Mucosa of rectum (tissue), 2 donors: ENCODE data around the gene TRPM5.
A peak's percentile ranks its signal among the peaks of the same experiment; 100 is the strongest.

ENCODE experiments used
- H3K27ac ChIP-seq, 2 donors: one replicate each; pipeline ENCODE4 v1.7.0; 2013; ENCODE audit warnings: inconsistent platforms in 2 of 2, low read depth in 2 of 2, low read length in 2 of 2
- H3K27me3 ChIP-seq, 2 donors: one replicate each; pipeline ENCODE4 v1.7.0; 2013; ENCODE audit warnings: low read length in 2 of 2; ENCODE audit not compliant: control insufficient read depth in 2 of 2, insufficient read depth in 2 of 2
- H3K36me3 ChIP-seq, 2 donors: one replicate each; pipeline ENCODE4 v1.7.0; 2013; ENCODE audit warnings: low read length in 2 of 2; ENCODE audit not compliant: control insufficient read depth in 2 of 2, insufficient read depth in 2 of 2
- H3K4me1 ChIP-seq, 2 donors: one replicate each; pipeline ENCODE4 v1.7.0; 2013; ENCODE audit warnings: low read length in 2 of 2, mild to moderate bottlenecking in 1 of 2; ENCODE audit not compliant: control insufficient read depth in 2 of 2, insufficient read depth in 2 of 2
- H3K4me3 ChIP-seq, 2 donors: one replicate each; pipeline ENCODE4 v1.7.0; 2013; ENCODE audit warnings: low read length in 2 of 2
- H3K9ac ChIP-seq, 2 donors: one replicate each; pipeline ENCODE4 v1.7.0; 2013; ENCODE audit warnings: low read length in 2 of 2, low read depth in 1 of 2, mild to moderate bottlenecking in 1 of 2
- H3K9me3 ChIP-seq, 2 donors: one replicate each; pipeline ENCODE4 v1.7.0; 2013; ENCODE audit warnings: low read length in 2 of 2; ENCODE audit not compliant: control insufficient read depth in 2 of 2
- donor health status: healthy.
- donor health status: Normal muscosa, but diverticular disease.

The TRPM5 gene

DNA sequence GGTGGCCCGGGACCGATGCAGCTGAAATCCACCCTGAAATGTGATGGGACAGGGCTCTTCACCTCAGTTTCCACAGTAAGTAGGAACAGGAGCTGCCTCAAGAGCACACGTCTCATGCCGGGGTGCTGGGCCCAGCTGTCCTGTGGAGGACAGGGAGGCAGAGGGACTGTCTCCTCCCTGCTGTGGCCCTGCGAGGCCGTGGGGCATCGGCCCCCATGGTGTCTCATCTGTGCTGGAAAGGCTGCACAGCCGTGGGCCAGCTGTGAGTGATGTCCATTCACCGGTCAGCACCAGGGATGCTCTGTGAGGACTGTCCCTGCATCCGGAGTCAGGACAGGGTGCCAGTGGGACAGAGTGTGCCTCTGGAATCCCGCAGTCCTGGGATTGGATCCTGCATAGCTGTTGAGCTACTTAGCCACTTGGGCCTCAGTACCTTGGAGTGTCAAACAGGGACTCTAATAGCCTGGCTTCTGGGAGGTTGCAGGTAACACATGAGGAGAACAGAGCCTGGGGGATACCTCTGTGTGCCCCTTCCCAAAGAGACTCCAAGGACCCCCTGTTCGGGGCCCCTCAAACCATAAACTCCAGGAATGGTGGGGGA is 16.5 kb downstream of the TRPM5 start:
- Histone ChIP-seq H3K4me3 (no peak overlapping the region), H3K36me3 (no peaks in the 10 kb centered on the region), H3K27me3 (peaks cover 4 to 20% of the 10 kb centered on the region in 2 donors), H3K9me3 (no peaks in the 10 kb centered on the region), H3K4me1 (peaks cover 6 to 12% of the 10 kb centered on the region in 2 donors), H3K9ac (peak overlapping the region; percentile 8 to 23), H3K27ac (no peak overlapping the region)

DNA sequence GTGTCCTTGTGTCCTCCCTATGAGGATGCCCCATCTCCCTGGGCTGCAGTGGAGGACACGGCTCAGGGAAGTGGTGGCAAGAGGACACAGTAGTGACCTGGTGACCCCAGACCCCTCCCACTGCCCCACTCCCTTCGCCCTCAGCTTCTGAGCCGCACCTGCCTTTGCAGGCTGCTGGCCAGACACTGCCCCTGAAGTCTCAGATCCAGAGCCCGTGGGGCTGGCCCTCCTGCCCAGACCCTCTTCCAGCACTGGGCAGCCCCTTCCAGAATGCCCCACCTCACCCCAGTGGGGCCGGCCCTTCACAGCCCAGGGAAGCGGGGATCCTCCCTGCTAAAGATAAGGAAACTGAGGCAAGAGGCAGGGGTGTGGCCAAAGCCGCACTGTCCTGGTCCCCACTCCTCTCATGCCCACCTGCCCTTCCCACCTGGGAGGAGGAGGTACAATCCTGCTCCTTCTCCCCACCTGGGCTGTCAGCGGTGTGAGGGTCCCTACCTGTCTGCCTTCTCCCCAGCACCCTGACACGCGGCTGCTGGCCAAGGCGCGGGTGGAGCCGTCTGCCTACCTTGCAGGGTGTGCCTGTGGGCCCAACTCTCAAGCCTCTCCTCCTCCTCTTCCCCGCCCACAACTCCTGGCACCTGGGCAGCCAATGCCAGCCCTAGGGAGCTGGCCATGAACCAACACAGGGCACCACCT is 17.3 kb downstream of the TRPM5 start:
- Histone ChIP-seq H3K36me3 (no peaks in the 10 kb centered on the region), H3K9me3 (no peaks in the 10 kb centered on the region), H3K27me3 (peaks cover 4 to 23% of the 10 kb centered on the region in 2 donors), H3K4me3 (no peak overlapping the region), H3K27ac (no peak overlapping the region), H3K4me1 (peaks cover 6 to 12% of the 10 kb centered on the region in 2 donors), H3K9ac (peak overlapping the region in 1 of 2 donors; percentile 36)

DNA sequence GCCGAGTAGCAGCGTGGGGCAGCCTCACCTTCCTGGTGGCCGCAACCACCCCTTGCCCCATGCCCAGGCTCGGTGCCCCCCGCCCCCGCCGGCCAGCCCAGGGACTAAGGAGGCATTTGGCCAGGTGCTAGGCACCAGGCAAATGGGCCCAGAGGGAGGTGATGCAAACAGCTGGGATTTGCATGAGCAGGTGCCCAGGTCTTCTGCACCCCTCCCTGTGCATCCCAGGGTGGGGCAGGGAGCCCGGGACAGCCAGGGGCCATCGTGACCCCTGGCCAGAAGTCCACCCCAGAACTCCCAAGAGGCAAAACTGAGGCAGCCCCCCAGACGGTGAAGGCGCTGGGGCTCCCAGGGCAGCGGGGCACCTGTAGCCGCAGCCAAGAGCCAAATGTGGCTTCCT is 18.1 kb downstream of the TRPM5 start:
- Histone ChIP-seq H3K4me3 (no peak overlapping the region), H3K27me3 (peaks cover 4 to 26% of the 10 kb centered on the region in 2 donors)

DNA sequence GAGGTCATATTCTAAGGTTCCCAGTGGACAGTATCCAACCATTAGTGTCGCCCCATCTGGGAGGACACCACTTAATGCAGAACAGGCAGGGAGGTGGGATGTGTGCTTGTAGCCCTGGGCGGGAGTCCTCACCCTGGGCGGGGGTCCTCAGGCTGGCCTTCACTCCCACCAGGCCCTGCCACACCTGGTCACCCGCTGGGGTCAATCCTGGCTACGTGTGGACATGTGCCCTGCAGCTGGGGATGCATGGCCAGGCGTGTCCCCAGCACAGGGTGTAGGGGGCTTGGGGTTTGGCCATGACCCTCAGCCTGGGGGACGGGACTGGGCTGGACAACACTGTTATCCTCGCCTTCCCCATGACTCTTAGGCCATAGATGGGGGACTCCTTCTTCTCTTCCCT is 18.8 kb downstream of the TRPM5 start:
- Histone ChIP-seq H3K9me3 (no peaks in the 10 kb centered on the region), H3K27ac (no peak overlapping the region), H3K27me3 (peaks cover 7 to 32% of the 10 kb centered on the region in 2 donors), H3K36me3 (no peaks in the 10 kb centered on the region), H3K4me3 (no peak overlapping the region), H3K4me1 (peaks cover 11 to 16% of the 10 kb centered on the region in 2 donors), H3K9ac (no peak overlapping the region)

More for the DNA sequence above, 18.1 kb downstream of the TRPM5 start:
- Histone ChIP-seq H3K9ac (no peak overlapping the region), H3K36me3 (no peaks in the 10 kb centered on the region), H3K9me3 (no peaks in the 10 kb centered on the region), H3K27ac (no peak overlapping the region), H3K4me1 (peaks cover 6 to 12% of the 10 kb centered on the region in 2 donors)

DNA sequence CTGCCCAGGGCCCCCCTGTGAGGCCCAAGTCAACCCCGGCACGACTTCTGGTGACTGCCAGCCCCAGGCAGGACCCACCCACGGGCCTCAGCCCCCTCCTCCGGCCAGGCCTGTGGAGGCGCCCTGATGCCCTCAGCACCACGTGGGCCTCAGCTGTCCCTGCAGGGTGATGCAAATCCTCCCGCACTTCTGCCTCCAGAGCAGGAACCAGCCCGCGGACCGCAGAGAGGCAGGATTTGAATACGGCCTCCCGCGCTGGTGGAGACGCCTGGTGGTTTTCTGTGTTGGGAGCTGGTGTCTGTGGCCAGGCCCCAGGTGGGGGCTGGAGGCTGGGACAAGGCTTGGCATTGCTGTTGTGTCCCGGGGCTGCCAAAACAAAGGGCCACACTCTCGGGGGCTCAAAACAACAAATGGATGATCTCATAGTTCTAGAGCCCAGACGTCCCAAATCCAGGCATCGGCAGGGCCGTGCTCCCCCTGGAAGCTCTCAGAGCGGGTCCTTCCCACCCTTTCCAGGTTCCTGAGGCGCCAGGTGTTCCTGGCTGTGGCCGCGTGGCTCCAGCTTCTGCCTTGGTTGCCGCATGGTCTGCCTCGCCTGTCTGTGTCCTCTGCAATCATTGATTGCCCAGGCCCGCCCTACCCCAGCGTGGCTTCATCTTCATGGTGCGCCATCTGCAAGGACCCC is 19.4 kb downstream of the TRPM5 start:
- peaks cover 7 to 32% of the 10 kb centered on the region in 2 donors for H3K27me3 ChIP-seq
- H3K27ac ChIP-seq, result no peak overlapping the region

DNA sequence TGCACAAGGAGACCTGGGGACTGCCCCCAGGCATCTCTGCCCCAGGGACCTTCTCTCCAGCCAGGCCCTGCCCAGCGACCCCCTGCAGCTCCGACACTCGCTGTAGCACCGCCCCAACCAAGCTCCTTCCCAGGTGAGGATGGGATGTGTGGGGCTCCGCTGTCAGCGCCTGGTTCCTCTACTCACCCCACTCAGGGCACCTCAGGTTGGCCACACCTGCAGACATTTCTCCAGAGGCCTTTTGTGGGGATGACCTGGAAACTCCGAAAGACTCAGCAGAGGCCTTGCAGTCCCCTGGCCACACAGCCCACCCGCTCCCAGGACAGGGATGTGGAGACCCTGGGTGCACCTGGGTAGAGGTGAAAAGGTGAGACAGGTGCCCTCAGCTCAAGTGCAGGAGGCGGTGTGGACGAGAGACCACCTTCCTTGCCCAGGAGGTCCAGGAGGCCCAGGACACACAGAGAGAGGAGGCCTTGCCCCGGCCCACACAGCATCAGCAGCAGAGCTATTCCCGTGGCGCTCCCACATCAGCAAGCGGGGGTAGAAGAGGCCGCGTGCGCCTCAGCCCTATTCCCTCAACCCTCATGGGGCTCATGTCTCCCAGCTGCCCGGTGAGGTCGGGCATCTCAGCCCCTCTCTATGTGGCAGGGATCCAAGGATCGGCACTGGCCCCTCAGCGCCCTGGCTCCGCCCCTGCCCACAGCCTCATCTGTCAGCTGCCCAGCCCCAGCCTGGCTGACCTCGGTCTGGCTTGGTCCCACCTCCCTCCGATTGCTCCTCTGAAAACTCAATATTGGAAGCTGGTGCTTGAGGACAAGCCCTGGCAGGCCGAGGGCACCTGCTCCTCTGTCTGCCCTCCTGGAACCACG is 20.9 kb downstream of the TRPM5 start:
- Histone ChIP-seq H3K4me3 (no peak overlapping the region), H3K27me3 (peaks cover 7 to 32% of the 10 kb centered on the region in 2 donors), H3K27ac (no peak overlapping the region), H3K9me3 (no peaks in the 10 kb centered on the region), H3K36me3 (no peaks in the 10 kb centered on the region), H3K9ac (no peak overlapping the region), H3K4me1 (peaks cover 20 to 24% of the 10 kb centered on the region in 2 donors)

More for the DNA sequence above, 19.4 kb downstream of the TRPM5 start:
- no peaks in the 10 kb centered on the region for H3K36me3 ChIP-seq
- H3K9ac ChIP-seq, result no peak overlapping the region
- H3K4me1 ChIP-seq, result peaks cover 17 to 21% of the 10 kb centered on the region in 2 donors
- H3K9me3 ChIP-seq, result no peaks in the 10 kb centered on the region
- no peak overlapping the region for H3K4me3 ChIP-seq

DNA sequence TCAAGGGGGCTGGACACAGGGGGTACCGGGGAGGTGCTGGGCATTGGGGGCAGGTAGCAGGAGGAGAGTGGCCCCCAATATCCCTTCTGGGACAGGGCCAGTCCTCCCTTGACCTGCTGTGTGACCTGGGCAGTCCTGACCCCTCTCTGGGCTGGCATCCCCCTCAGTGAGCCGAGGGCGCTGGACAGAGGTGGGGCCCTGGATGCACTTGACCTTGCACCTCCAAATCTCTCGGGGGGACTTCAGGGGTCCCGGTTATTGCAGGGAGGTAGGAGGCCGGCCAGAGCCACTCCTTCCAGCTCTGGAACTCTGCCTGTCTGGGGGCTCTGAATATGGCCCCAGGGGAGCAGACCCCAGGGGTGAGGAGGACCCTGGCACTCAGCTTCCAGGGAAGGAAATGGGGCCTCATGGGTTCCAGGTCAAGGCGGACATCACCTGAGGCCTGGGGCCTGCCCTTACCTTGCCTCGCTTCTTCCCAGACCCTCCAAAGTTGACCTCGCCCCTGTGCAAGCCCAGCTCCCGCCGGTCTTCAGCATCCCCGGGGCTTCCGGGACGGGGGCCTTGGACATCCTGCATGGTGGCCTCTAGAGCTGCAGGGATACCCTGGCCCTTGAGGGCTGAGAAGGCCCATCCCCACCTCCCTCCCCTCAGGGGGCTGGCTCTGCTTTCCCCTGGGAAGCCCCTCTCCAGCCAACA is 21.7 kb downstream of the TRPM5 start:
- Histone ChIP-seq H3K4me3 (no peak overlapping the region), H3K4me1 (peaks cover 19 to 20% of the 10 kb centered on the region in 2 donors), H3K27ac (no peak overlapping the region), H3K36me3 (no peaks in the 10 kb centered on the region), H3K27me3 (peaks cover 7 to 32% of the 10 kb centered on the region in 2 donors), H3K9me3 (no peaks in the 10 kb centered on the region), H3K9ac (no peak overlapping the region)

DNA sequence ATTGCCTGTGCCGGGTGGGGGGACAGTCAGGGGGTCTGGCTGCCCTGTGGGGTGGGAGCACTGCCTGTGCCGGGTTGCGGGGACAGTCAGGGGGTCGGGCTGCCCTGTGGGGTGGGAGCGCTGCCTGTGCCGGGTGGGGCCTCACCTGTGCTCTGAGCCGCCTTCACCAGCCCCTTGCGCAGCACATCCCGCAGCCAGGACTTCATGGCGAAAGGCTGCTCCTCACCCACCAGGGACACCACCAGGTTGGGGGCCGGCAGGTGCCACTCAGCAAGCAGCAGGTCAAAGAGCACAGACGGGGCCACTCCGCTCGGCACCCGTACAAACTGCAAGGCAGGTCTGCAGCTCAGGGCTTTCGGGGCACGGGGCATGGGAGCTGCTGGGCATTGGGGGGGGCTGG is 22.3 kb downstream of the TRPM5 start:
- H3K4me1 ChIP-seq, result peaks cover 13 to 14% of the 10 kb centered on the region in 2 donors
- no peaks in the 10 kb centered on the region for H3K9me3 ChIP-seq
- H3K27me3 ChIP-seq, result peaks cover 7 to 32% of the 10 kb centered on the region in 2 donors
- no peak overlapping the region for H3K27ac ChIP-seq
- H3K9ac ChIP-seq, result no peak overlapping the region
- H3K4me3 ChIP-seq, result no peak overlapping the region
- no peaks in the 10 kb centered on the region for H3K36me3 ChIP-seq

DNA sequence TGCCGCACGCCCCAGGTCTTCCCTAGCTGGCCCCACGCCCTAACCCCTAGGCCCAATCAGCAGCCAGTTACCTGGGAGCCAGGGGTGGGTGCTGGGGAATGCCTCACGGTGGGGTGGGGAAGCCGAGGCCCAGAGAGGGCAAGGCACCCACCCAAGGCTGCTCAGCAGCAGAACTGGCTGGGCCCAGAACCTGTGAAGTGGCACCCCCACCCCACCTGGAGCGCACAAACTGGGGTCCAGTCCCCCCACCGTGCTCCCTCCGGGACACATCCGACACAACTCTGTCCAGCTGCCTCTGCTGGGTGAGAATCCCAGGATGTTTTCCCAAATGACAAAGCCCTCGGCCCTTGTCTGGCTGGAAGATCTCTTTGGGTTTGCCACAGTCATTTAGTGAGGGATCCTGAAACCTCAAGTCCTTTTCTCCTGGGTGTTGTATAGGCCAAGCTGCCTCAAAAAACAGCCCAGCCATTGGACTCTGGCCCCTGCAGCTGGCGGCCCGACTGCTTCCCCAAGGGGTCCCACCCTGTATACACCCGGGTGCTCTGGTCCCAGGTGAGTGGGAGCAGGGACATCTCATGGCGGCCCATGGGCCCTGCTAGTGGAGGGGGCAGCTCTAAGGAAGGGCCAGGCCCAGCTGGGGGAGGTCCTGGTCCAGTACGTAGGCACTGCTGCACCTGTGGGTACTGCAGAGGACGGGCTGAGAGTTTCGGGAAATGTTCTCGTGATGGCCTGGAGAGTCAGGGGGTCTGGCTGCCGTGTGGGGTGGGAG is 22.9 kb downstream of the TRPM5 start:
- H3K27ac ChIP-seq, result no peak overlapping the region
- H3K27me3 ChIP-seq, result peaks cover 7 to 32% of the 10 kb centered on the region in 2 donors
- H3K9me3 ChIP-seq, result no peaks in the 10 kb centered on the region
- peaks cover 11 to 14% of the 10 kb centered on the region in 2 donors for H3K4me1 ChIP-seq
- no peak overlapping the region for H3K4me3 ChIP-seq
- no peak overlapping the region for H3K9ac ChIP-seq
- H3K36me3 ChIP-seq, result no peaks in the 10 kb centered on the region
